T-helper 17 cell (primary cell): ENCODE measurements around the gene SH3BP2. TPM values are rescaled to one million over a fixed set of nuclear protein-coding genes. Genes with fewer than 3 reads are reported as not detected.
A peak's percentile ranks its signal among the peaks of the same experiment; 100 is the strongest.

Experiments
- ATAC-seq: fragments of 150-1000 bp; cut with Tn5 transposase; 2 replicates; pipeline ENCODE4 v1.10.0; 2021; ENCODE audit warnings: mild to moderate bottlenecking, moderate library complexity
- DNase-seq, 3 donors: peaks; one replicate each; pipeline versions ENCODE4 v3.0.0 to v3.0.0-alpha.2; 2020 to 2021
- H3K9me3 ChIP-seq: one replicate; pipeline ENCODE4 v1.7.0; 2013; ENCODE audit warnings: low read length, mild to moderate bottlenecking; ENCODE audit not compliant: control insufficient read depth, poor library complexity, severe bottlenecking
- H3K27ac Mint-ChIP-seq: one replicate; pipeline ENCODE4 v1.8.0; 2022; ENCODE audit warnings: mild to moderate bottlenecking, moderate library complexity, mixed read lengths
- H3K27me3 Mint-ChIP-seq: one replicate; pipeline ENCODE4 v1.8.0; 2022; ENCODE audit warnings: mixed read lengths
- H3K36me3 Mint-ChIP-seq: one replicate; pipeline ENCODE4 v1.8.0; 2022; ENCODE audit warnings: low read depth, mixed read lengths
- H3K4me1 Mint-ChIP-seq: one replicate; pipeline ENCODE4 v1.8.0; 2022; ENCODE audit warnings: mild to moderate bottlenecking, mixed read lengths
- H3K4me3 Mint-ChIP-seq: one replicate; pipeline ENCODE4 v1.8.0; 2022; ENCODE audit warnings: mild to moderate bottlenecking, moderate library complexity, mixed read lengths
- total RNA-seq, 4 donors: library from RNA in 2 of 4; stranded (reverse) in 2 of 4; gene quantifications; one replicate each; pipeline ENCODE4 v1.2.3 and lab custom pipeline; 2022 to 2026

Gene SH3BP2
- total RNA-seq, 2 donors from 2014 or later: 36.0 to 62.0 TPM

GRCh38 chr4:2850966-2851798 is 58.3 kb downstream of the SH3BP2 start:
- H3K9me3 ChIP-seq: no peaks in the 10 kb centered on the region
- no peaks in the 10 kb centered on the region for H3K36me3 Mint-ChIP-seq
- no peak for DNase-seq
- peak; percentile 41 for ATAC-seq
- peak overlapping the region; percentile 55 for H3K4me3 Mint-ChIP-seq
- peaks cover 49% of the 10 kb centered on the region for H3K4me1 Mint-ChIP-seq
- H3K27ac Mint-ChIP-seq: peak overlapping the region; percentile 89
- H3K27me3 Mint-ChIP-seq: no peaks in the 10 kb centered on the region

- H3K36me3 Mint-ChIP-seq: no peaks in the 10 kb centered on the region
- H3K4me3 Mint-ChIP-seq: no peak overlapping the region
- peak overlapping the region; percentile 89 for H3K27ac Mint-ChIP-seq
Measured at GRCh38 chr4:2852481-2852921, 59.6 kb downstream of the SH3BP2 start.

GRCh38 chr4:2855584-2855983 is 62.7 kb downstream of the SH3BP2 start:
- Mint-ChIP-seq H3K4me1 (peaks cover 52% of the 10 kb centered on the region), H3K36me3 (no peaks in the 10 kb centered on the region), H3K4me3 (peak overlapping the region; percentile 36), H3K27me3 (no peaks in the 10 kb centered on the region), H3K27ac (peak overlapping the region; percentile 72)
- no peaks in the 10 kb centered on the region for H3K9me3 ChIP-seq
- ATAC-seq: no peak
- no peak for DNase-seq

More at GRCh38 chr4:2852481-2852921, 59.6 kb downstream of the SH3BP2 start:
- no peaks in the 10 kb centered on the region for H3K9me3 ChIP-seq
- ATAC-seq (peak; percentile 64), DNase-seq (no peak)
- Mint-ChIP-seq H3K4me1 (peaks cover 48% of the 10 kb centered on the region), H3K27me3 (no peaks in the 10 kb centered on the region)

- Mint-ChIP-seq H3K27me3 (no peaks in the 10 kb centered on the region), H3K4me1 (peaks cover 51% of the 10 kb centered on the region), H3K4me3 (no peak overlapping the region), H3K36me3 (peaks cover 4% of the 10 kb centered on the region), H3K27ac (no peak overlapping the region)
- DNase-seq (no peak), ATAC-seq (no peak)
- H3K9me3 ChIP-seq: no peaks in the 10 kb centered on the region
Measured at GRCh38 chr4:2856266-2856665, 63.4 kb downstream of the SH3BP2 start.

- Mint-ChIP-seq H3K36me3 (peaks cover 4% of the 10 kb centered on the region), H3K4me1 (peaks cover 51% of the 10 kb centered on the region), H3K4me3 (no peak overlapping the region), H3K27me3 (no peaks in the 10 kb centered on the region), H3K27ac (peak overlapping the region; percentile 51)
- H3K9me3 ChIP-seq: no peaks in the 10 kb centered on the region
- ATAC-seq (no peak), DNase-seq (no peak)
Measured at GRCh38 chr4:2857349-2857927, 64.6 kb downstream of the SH3BP2 start.

GRCh38 chr4:2858451-2859217 is 65.7 kb downstream of the SH3BP2 start:
- Mint-ChIP-seq H3K4me1 (peaks cover 53% of the 10 kb centered on the region), H3K27me3 (no peaks in the 10 kb centered on the region), H3K4me3 (no peak overlapping the region), H3K36me3 (peaks cover 4% of the 10 kb centered on the region), H3K27ac (peak overlapping the region; percentile 21)
- no peak for ATAC-seq
- no peak for DNase-seq
- no peaks in the 10 kb centered on the region for H3K9me3 ChIP-seq

- ATAC-seq (peak; percentile 32), DNase-seq (no peak)
- H3K27me3 Mint-ChIP-seq: no peaks in the 10 kb centered on the region
- H3K36me3 Mint-ChIP-seq: peaks cover 4% of the 10 kb centered on the region
- H3K9me3 ChIP-seq: no peaks in the 10 kb centered on the region
- H3K27ac Mint-ChIP-seq: peak overlapping the region; percentile 68
- H3K4me3 Mint-ChIP-seq: no peak overlapping the region
- peaks cover 55% of the 10 kb centered on the region for H3K4me1 Mint-ChIP-seq
Measured at GRCh38 chr4:2859514-2859913, 66.6 kb downstream of the SH3BP2 start.

- no peaks in the 10 kb centered on the region for H3K27me3 Mint-ChIP-seq
- H3K4me3 Mint-ChIP-seq: no peak overlapping the region
- H3K4me1 Mint-ChIP-seq: peaks cover 58% of the 10 kb centered on the region
- no peak for DNase-seq
- H3K36me3 Mint-ChIP-seq: peaks cover 4% of the 10 kb centered on the region
- H3K9me3 ChIP-seq: no peaks in the 10 kb centered on the region
- no peak for ATAC-seq
- H3K27ac Mint-ChIP-seq: peak overlapping the region; percentile 68
Measured at GRCh38 chr4:2860391-2861348, 67.8 kb downstream of the SH3BP2 start.

GRCh38 chr4:2861631-2862436 is 68.9 kb downstream of the SH3BP2 start:
- ATAC-seq (no peak), DNase-seq (no peak)
- H3K9me3 ChIP-seq: no peaks in the 10 kb centered on the region
- no peaks in the 10 kb centered on the region for H3K27me3 Mint-ChIP-seq
- no peak overlapping the region for H3K4me3 Mint-ChIP-seq
- peaks cover 56% of the 10 kb centered on the region for H3K4me1 Mint-ChIP-seq
- peaks cover 4% of the 10 kb centered on the region for H3K36me3 Mint-ChIP-seq
- peak overlapping the region; percentile 65 for H3K27ac Mint-ChIP-seq

GRCh38 chr4:2862528-2862927 is 69.6 kb downstream of the SH3BP2 start:
- H3K27me3 Mint-ChIP-seq: no peaks in the 10 kb centered on the region
- no peak for ATAC-seq
- no peak overlapping the region for H3K4me3 Mint-ChIP-seq
- H3K9me3 ChIP-seq: no peaks in the 10 kb centered on the region
- H3K27ac Mint-ChIP-seq: peak overlapping the region; percentile 65
- peaks cover 62% of the 10 kb centered on the region for H3K4me1 Mint-ChIP-seq
- no peak for DNase-seq
- H3K36me3 Mint-ChIP-seq: peaks cover 4% of the 10 kb centered on the region

GRCh38 chr4:2863649-2864048 is 70.8 kb downstream of the SH3BP2 start:
- H3K27me3 Mint-ChIP-seq: no peaks in the 10 kb centered on the region
- ATAC-seq: no peak

More at GRCh38 chr4:2863649-2864048, 70.8 kb downstream of the SH3BP2 start:
- H3K9me3 ChIP-seq: no peaks in the 10 kb centered on the region
- no peak for DNase-seq
- Mint-ChIP-seq H3K4me1 (peaks cover 65% of the 10 kb centered on the region), H3K36me3 (peaks cover 4% of the 10 kb centered on the region), H3K4me3 (no peak overlapping the region), H3K27ac (no peak overlapping the region)
